Hepatocyte (in vitro differentiated cells): Measurements from ENCODE around the gene NR5A1.

Experiments used
- EZH2 ChIP-seq: fragments of 200-600 bp; sonication (generic); IDR thresholded peaks from 2 replicates; pipeline ENCODE4 v1.6.1; 2016; ENCODE audit warnings: antibody characterized with exemption, mild to moderate bottlenecking, borderline replicate concordance
- TF ChIP-seq, protein P1 (sequence below): fragments of 200-600 bp; sonication (generic); IDR thresholded peaks from 2 replicates; pipeline ENCODE4 v1.5.1; 2016; ENCODE audit warnings: antibody characterized with exemption, mild to moderate bottlenecking; ENCODE audit not compliant: poor library complexity

DNA sequence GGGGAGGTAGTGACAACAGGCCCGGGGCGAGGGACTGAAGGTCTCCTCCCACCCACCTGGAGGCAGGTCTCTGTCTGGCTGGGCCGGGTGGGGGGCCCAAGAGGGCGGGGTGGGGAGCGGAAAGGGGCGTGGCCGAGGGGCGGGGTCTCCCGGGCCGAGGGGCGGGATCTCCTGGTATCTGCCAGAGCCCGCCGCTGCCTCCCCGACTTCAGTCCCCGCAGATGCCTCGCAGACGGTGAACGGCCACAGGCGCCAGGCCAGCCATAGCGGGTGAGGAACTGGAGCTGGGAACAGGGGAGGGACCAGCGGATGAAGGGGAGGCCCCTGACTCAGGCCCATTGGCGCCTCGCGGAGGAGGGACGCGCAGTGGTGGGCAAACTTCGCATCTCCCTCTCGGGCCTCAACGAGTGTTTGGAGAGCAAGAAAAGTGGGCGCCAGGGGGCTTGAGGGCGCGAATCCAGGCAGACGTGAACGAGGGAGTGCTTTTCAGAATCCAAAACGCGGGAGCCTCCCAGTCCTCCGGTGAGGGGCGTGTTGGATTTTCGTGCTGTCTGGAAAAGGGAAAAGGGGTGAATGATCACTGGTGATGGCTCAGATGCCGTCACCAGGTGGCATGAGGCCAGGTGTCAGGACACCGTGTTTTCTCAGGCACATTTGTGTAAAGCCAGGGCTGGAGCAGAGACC is 56.8 kb downstream of the NR5A1 start, which contains the start of gene ADGRD2:
- TF ChIP-seq, protein P1, sequence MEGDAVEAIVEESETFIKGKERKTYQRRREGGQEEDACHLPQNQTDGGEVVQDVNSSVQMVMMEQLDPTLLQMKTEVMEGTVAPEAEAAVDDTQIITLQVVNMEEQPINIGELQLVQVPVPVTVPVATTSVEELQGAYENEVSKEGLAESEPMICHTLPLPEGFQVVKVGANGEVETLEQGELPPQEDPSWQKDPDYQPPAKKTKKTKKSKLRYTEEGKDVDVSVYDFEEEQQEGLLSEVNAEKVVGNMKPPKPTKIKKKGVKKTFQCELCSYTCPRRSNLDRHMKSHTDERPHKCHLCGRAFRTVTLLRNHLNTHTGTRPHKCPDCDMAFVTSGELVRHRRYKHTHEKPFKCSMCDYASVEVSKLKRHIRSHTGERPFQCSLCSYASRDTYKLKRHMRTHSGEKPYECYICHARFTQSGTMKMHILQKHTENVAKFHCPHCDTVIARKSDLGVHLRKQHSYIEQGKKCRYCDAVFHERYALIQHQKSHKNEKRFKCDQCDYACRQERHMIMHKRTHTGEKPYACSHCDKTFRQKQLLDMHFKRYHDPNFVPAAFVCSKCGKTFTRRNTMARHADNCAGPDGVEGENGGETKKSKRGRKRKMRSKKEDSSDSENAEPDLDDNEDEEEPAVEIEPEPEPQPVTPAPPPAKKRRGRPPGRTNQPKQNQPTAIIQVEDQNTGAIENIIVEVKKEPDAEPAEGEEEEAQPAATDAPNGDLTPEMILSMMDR, result no peak
- no peak for TF ChIP-seq EZH2
